HG02588 (cell line): ENCODE data around the gene TMEM270.

Source experiments
- ATAC-seq: cut with Tn5 transposase; IDR thresholded peaks from one replicate; pipeline ENCODE4 v1.9.1; 2021; ENCODE audit warnings: mild to moderate bottlenecking, moderate library complexity; ENCODE audit not compliant: unreplicated experiment

TMEM270 gene

DNA sequence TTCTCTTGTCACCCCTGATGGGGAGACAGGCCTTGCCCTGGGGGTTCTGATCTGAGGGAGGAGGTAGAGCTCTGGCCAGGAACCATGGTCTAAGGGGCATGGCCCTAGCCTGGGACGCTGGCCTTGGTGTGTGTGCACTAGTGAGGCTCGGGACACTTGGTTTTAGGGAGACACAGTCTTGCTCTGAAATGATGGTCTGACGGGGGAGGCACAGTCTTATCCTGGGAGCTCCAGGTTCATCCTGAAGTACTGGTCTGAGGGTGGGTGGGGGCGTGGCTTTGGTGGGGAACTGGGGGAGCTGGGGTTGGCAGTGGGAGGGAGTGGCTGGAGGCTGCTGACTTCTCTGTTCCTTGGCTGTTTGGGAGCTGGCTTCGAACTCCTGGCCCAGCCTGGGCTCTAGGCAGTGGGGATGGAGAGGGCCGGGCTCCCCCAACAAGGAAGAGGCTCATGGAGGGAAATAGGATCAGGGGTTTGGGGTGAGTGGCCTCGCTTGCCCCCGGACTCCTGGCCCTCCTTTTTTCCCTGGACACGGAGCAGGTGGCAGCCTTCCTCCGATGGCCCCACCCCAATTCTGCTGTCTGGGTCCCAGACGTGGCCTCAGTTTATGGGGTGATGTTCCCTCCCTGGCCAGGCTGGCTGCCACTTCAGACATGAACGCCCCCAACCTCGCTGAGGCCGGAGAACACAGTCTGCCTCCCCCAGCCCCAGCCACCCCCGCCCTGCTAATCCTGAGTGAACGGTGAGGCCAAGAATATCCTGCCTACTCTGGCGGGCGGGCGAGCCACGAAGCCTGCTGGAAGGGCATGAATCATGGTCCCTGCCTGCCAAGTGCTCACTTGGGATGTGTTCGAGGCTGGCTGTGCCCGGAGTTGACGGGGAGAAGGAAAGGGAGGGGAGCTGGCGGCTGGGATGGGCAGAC is 43.5 kb downstream of the TMEM270 start:
- ATAC-seq, result no peak

GRCh38 chr7:73905360-73905759 is 44.4 kb downstream of the TMEM270 start:
- no peak for ATAC-seq

- no peak for ATAC-seq
Observed at GRCh38 chr7:73906874-73907273, 45.9 kb downstream of the TMEM270 start.

DNA sequence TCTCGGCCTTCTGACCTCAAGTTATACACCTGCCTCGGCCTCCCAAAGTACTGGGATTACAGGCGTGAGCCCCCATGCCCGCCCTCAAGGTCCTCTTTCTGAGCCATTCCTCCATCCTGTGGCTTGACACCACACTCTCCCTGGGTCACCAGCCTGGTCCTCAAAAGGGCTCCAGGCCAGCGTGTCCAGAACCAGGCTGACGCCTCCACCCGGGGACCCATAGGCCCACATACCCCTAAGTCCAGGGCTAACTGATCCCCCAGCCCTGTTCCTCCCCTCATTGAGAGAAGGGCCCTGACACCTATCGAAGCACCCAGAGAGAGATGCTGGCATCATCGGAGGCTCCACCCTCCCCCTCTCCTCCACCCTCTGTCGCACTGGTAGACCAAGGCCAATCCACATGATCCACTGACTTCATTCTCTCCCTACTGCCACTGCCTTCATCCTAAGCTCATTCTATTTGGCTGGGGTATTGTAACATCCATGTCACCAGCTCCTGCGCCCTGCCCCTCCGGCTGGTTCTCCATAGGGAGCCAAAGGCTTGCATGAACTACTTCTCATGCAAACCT is 46.7 kb downstream of the TMEM270 start:
- ATAC-seq, result no peak

DNA sequence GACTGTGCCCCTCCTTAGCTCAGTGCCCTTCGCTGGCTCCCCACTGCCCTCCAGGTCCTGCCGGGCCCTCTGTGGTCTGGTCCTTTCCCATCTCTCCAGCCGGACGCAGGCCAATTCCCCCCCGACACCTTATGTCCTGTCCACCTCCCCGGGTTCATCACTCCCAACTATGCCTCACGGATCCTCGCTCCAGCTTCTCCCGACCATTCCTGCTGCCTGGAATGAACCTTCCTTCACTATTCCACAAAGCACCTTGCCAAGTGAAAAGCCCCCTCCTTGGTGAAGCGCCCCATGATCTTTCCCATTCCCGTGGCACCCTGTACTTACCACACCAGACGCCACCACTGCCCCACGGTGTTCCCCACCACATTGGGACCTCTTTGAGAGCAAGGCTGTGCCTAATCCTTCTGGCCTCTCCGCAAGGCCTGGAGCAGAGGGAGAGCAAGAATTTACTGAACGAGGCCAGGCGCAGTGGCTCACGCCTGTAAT is 47.2 kb downstream of the TMEM270 start:
- no peak for ATAC-seq

DNA sequence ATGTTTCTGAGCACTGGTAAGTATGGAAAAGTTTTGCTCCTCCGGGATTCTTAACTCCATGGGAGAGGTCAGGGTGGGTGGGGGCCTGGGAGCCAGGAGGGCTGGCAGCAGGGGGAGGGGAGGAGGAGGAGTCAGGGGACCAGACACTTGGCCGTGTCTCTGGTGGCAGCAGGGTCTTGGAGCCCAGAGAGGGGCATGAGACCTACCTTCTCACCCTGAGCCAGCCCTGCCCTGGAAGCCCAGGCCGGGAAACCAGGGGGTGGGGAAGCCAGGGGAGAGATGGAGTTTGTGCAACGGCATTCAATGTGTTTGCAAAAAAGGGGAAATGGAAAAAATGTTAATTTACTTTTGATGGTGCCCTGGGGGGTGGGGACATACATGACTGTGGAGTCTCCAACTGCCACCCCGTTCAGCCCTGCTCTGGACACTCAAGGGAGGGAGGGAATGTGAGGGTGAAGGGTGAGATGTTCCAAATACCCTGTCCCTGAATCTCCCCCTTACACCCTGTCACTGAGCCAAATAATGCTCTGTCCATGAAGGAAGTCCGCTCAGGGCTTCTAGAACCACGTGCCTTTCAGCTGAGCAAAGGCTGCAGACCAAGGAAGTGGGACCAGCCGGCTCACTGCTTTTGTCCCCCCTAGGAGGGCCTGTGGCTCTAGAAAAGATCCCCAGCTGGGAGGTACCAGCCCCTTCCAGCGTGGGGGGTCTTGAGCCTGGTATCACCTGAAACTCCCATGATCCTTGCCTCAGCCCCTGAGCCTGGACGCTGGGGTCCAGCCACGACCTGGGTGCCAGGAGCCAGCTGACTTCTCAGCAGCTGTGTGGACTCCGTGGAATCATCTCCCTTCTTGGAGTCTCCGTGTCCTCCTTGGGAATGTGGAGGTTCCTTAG is 48.3 kb downstream of the TMEM270 start:
- ATAC-seq, result no peak

- ATAC-seq, result no peak
Observed at GRCh38 chr7:73909996-73910395, 49.0 kb downstream of the TMEM270 start.

DNA sequence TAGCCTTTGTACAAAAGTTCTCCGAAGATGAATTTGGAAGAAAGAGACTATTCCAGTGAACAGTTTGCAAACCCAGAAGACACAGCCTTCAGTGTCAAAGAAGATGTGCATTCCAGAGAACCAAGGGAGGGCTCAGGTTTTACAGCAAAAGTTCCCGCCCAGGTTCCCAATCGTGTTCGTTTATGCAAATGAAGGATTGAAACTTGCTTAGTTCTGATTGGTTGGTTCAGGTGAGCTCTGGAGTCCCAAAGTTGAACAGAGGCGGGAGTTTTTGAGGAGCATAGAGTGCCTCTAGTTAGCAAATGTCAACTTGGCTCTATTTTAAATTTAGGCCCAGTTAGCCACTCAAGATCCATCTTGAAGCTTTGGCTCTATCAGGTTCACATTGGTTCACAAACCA is 51.3 kb downstream of the TMEM270 start:
- ATAC-seq, result no peak
